Sciatic nerve (tissue), 2 donors: ENCODE measurements around the gene TMEM207. TPM values are rescaled to one million over a fixed set of nuclear protein-coding genes. Genes with fewer than 3 reads are reported as not detected.
A peak's percentile ranks its signal among the peaks of the same experiment; 100 is the strongest.

ENCODE experiments used
- ATAC-seq: fragments of 200-7000 bp; cut with Tn5 transposase; one replicate; pipeline ENCODE4 v1.9.1; 2020; ENCODE audit warnings: mild to moderate bottlenecking, moderate library complexity
- DNase-seq: peaks from one replicate; pipeline ENCODE4 v3.0.0-alpha.2; 2020; ENCODE audit warnings: low spot score
- intact Hi-C: fragments of 100-400 bp; cut with DNase I; formaldehyde crosslinking; loops from one replicate; pipeline ENCODE4 v1.14.2; 2022
- total RNA-seq: library from RNA; stranded (reverse); fragmentation: NEBNext Ultra II Directional; extraction: Animal tissue kit (Norgen Biotek cat#: 25700); gene quantifications from one replicate; pipeline ENCODE4 v1.2.1, GENCODE V29; 2021
- donor health status: DM: no; HTN: no; CAD: no.
- donor health status: DM: no; HTN: no; CAD: no.

TMEM207 gene
- total RNA-seq, 1 donor from 2014 or later = not detected

GRCh38 chr3:190399677-190400076 is 50.0 kb downstream of the TMEM207 start:
- DNase-seq = no peak
- ATAC-seq = no peak
- intact Hi-C loops = no loop called here

- no peak for ATAC-seq
- intact Hi-C loops = no loop called here
- DNase-seq = no peak
Measured at GRCh38 chr3:190397889-190398288, 51.8 kb downstream of the TMEM207 start.

DNA sequence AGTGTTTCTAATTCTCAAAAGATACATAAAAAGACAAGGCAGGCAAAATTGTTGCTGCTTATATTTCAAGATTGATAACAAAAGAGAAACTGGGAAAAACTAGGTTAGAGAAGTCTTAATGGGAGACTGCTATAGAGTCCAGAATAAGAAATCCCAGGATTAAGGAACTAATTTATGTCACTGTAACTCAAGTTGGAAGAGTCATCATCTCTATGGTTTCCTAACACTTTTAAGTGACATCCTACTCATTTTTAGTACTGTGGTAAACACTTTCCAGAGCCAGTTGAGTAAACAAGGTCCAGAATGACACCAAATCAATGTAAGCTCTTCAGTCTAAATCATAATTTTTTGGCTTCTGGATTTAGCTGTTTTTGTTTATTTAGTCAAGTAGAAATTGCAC is 53.7 kb downstream of the TMEM207 start:
- ATAC-seq = no peak
- intact Hi-C loops = no loop called here
- no peak for DNase-seq

DNA sequence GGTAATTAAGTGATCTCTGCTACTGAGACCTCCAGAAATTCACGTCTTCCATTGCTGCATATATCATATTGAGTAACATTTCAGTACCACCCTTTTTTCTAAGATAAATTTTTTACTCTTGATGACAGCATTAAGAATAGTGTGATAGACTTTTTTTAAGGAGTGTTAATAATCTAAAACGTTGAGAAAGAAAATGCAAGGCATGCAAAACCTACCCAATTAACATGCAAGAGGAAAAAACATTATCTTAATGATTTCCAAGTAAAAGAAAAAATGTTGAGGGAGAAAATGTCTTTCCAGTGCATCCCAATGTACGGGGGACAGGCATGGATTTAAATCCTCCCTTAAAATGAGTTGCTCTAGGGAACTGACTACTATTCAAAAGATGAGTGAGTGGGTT is 61.0 kb downstream of the TMEM207 start:
- ATAC-seq = no peak
- intact Hi-C loops = no loop called here
- no peak for DNase-seq

- intact Hi-C loops = no loop called here
- DNase-seq (no peak), ATAC-seq (no peak)
Measured at GRCh38 chr3:190387578-190388213, 62.0 kb downstream of the TMEM207 start, which contains the start of gene CLDN16. Gene CLDN16, plus strand, starts transcription at chr3:190388163. Its CDS starts 167 bp downstream, at chr3:190388330.

DNA sequence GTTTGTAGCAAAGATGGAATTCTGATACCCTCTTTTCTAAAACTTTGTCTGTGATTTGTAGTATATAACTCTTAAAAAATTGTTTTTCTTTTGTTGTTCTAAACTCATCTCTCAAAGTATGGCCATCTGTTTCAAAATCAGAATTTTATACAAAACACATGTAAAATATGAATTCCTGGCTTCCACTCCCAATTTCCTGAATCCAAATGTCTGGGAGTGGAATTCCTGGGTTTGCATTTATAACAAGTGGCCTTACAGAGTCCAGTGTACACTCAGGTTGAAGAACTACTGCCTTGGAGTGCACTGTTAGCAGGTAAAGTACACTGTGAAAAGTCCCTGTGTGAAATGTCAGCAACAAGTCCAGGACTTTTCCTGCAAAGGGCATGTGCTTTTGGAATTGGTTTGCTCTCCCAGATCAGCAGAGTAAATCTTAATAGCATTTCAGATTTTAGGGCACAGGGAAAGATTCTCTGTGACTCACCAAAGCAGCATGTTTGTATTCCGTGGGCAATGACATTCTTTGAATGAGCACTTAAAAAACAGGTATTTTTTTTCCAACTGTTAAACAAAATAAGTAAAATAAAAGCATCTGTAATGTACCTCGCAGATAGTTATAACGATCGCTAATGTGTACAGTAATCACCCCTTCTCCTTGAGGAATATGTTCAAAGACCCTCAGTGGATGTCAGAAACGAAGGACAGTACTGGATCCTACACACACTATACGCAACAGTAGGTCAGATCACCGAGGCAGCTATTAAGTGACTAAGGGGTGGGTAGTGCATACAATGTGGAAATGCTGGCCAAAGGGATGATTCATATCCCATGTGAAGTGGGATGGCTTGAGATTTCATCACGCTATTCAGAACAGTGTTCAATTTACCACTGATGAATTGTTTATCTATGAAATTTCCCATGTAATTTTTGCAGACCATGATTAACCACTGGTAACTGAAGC is 63.7 kb downstream of the TMEM207 start:
- DNase-seq = no peak
- peak; percentile 73 for ATAC-seq
- intact Hi-C loops = no loop called here

GRCh38 chr3:190384309-190384756 is 65.4 kb downstream of the TMEM207 start:
- intact Hi-C loops = no loop called here
- ATAC-seq (peak; percentile 81), DNase-seq (no peak)

DNA sequence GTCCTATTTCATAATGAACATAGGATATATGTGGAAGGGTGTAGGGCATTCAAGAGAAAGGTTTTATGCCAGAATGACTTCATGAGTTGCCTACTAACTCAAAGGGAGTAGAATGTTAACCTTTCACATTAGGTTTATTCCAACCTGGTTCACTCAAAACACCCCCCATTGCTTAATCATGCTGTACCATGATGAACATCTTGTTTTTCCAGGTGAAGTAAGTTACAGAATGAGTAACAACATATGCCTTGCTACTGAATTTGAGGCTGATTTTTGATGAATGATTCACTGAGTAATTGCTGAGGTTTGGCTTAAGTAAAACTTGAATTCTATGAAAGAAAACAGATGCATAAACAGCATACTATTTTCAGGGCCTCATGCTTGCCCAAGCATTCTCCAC is 67.6 kb downstream of the TMEM207 start:
- ATAC-seq = no peak
- intact Hi-C loops = no loop called here
- DNase-seq = no peak

DNA sequence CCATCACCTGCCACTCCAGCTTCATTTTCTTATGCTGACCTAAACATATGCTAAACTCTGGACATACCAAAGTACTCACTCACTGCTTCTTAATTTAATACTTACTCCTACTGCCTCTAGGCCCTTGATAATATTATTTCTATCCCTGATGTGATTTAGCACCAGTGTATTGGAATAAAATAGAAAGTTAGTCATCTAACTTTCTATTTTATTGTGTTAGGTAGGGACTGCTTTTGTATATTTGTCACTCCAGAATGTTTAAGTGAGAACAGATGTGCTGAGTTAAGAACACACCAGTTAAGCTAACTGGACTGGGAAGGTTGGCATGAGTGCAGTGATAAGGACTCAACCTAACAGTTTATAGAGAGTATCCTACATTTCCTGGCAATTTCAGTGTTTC is 68.3 kb downstream of the TMEM207 start:
- ATAC-seq (no peak), DNase-seq (no peak)
- intact Hi-C loops = no loop called here

- intact Hi-C loops = no loop called here
- ATAC-seq (no peak), DNase-seq (no peak)
Measured at GRCh38 chr3:190380184-190380583, 69.5 kb downstream of the TMEM207 start.

Other genes starting within 250 kb of the TMEM207 start
- 130 TPM for gene CLDN1, start 127.5 kb downstream of the TMEM207 start, total RNA-seq
- gene CLDN16, start 61.7 kb downstream of the TMEM207 start, total RNA-seq = 0.53 TPM
- gene IL1RAP, start 64.2 kb upstream of the TMEM207 start, total RNA-seq = 21.4 TPM